ENCODE data around the gene NXPE1.

Gene NXPE1

GRCh38 chr11:114563077-114563476 lies 3.4 kb upstream of the NXPE1 start:
- no peak for DNase-seq

- no peak for DNase-seq
Observed at GRCh38 chr11:114562166-114562916, 2.7 kb upstream of the NXPE1 start.

- no peak for DNase-seq
Observed at GRCh38 chr11:114556135-114556534, 3.5 kb downstream of the NXPE1 start.

GRCh38 chr11:114553642-114554041 lies 6.0 kb downstream of the NXPE1 start:
- no peak for DNase-seq

- DNase-seq = no peak
Observed at GRCh38 chr11:114551060-114551459, 8.6 kb downstream of the NXPE1 start.

- no peak for DNase-seq
Observed at GRCh38 chr11:114525682-114526081, 34.0 kb downstream of the NXPE1 start.

- no peak for DNase-seq
Observed at GRCh38 chr11:114524122-114524521, 35.6 kb downstream of the NXPE1 start.

GRCh38 chr11:114522818-114523217 lies 36.9 kb downstream of the NXPE1 start:
- DNase-seq = no peak

- no peak for DNase-seq
Observed at GRCh38 chr11:114511538-114511937, 48.1 kb downstream of the NXPE1 start.

- DNase-seq = no peak
Observed at GRCh38 chr11:114511079-114511478, 48.6 kb downstream of the NXPE1 start.

- DNase-seq = no peak
Observed at GRCh38 chr11:114501901-114502300, 57.8 kb downstream of the NXPE1 start.

- DNase-seq = no peak
Observed at GRCh38 chr11:114499756-114500155, 59.9 kb downstream of the NXPE1 start.

GRCh38 chr11:114496915-114497314 lies 62.8 kb downstream of the NXPE1 start:
- DNase-seq = no peak

- DNase-seq = no peak
Observed at GRCh38 chr11:114483929-114484328, 75.8 kb downstream of the NXPE1 start.

GRCh38 chr11:114482114-114482513 lies 77.6 kb downstream of the NXPE1 start:
- no peak for DNase-seq

GRCh38 chr11:114479331-114479730 lies 80.3 kb downstream of the NXPE1 start:
- no peak for DNase-seq

GRCh38 chr11:114478768-114479167 lies 80.9 kb downstream of the NXPE1 start:
- no peak for DNase-seq

GRCh38 chr11:114478001-114478410 lies 81.7 kb downstream of the NXPE1 start:
- no peak for DNase-seq

- no peak for DNase-seq
Observed at GRCh38 chr11:114472661-114473060, 87.0 kb downstream of the NXPE1 start.

Data from amygdala (tissue), 56 donors.